SK-N-SH treated with all-trans-retinoic acid at 6 μM for 48 hours (cell line): ENCODE measurements around the gene CFAP100.

Source experiments
- ATAC-seq: fragments of 200-7000 bp; cut with Tn5 transposase; 3 replicates; pipeline ENCODE4 v1.9.1; 2020; ENCODE audit warnings: mild to moderate bottlenecking, moderate library complexity
- ARNTL ChIP-seq: fragments of 450-650 bp; formaldehyde crosslinking; IDR thresholded peaks from 2 replicates; pipeline ENCODE4 v1.5.0; 2020; ENCODE audit warnings: low read depth, mild to moderate bottlenecking, moderate library complexity, borderline replicate concordance
- BACH2 ChIP-seq: fragments of 250-450 bp; sonication (Bioruptor Pico); IDR thresholded peaks from 2 replicates; pipeline ENCODE4 v1.9.0; 2021; ENCODE audit warnings: mild to moderate bottlenecking, borderline replicate concordance
- CSDC2 ChIP-seq: fragments of 250-450 bp; sonication (Bioruptor Pico); IDR thresholded peaks from 2 replicates; pipeline ENCODE4 v1.5.0; 2020; ENCODE audit warnings: mild to moderate bottlenecking, moderate library complexity
- ESRRG ChIP-seq: fragments of 250-450 bp; sonication (Bioruptor Pico); IDR thresholded peaks from 2 replicates; pipeline ENCODE4 v1.6.1; 2021; ENCODE audit warnings: mild to moderate bottlenecking
- GLIS3 ChIP-seq: fragments of 250-450 bp; sonication (Bioruptor Pico); IDR thresholded peaks from 2 replicates; pipeline ENCODE4 v1.5.0; 2020; ENCODE audit warnings: mild to moderate bottlenecking, moderate library complexity
- ISL1 ChIP-seq: fragments of 250-450 bp; sonication (Bioruptor Pico); IDR thresholded peaks from 2 replicates; pipeline ENCODE4 v2.1.2; 2022; ENCODE audit warnings: mild to moderate bottlenecking, moderate library complexity
- OSR1 ChIP-seq: fragments of 250-450 bp; sonication (Bioruptor Pico); IDR thresholded peaks from 2 replicates; pipeline ENCODE4 v1.8.0; 2022; ENCODE audit warnings: moderate library complexity, mild to moderate bottlenecking, inconsistent platforms
- PPARA ChIP-seq: fragments of 250-450 bp; sonication (Bioruptor Pico); IDR thresholded peaks from 2 replicates; pipeline ENCODE4 v1.5.0; 2020; ENCODE audit warnings: mild to moderate bottlenecking, borderline replicate concordance
- RARB ChIP-seq: fragments of 250-450 bp; sonication (Bioruptor Pico); IDR thresholded peaks from 2 replicates; pipeline ENCODE4 v1.8.0; 2021; ENCODE audit warnings: mild to moderate bottlenecking, moderate library complexity
- SNAI2 ChIP-seq: fragments of 250-450 bp; sonication (Bioruptor Pico); IDR thresholded peaks from 2 replicates; pipeline ENCODE4 v1.5.0; 2020; ENCODE audit warnings: mild to moderate bottlenecking, moderate library complexity
- TCF4 ChIP-seq: fragments of 250-450 bp; sonication (Bioruptor Pico); IDR thresholded peaks from 2 replicates; pipeline ENCODE4 v1.8.0; 2021; ENCODE audit warnings: mild to moderate bottlenecking, moderate library complexity, borderline replicate concordance
- TOX ChIP-seq: fragments of 250-450 bp; sonication (Bioruptor Pico); IDR thresholded peaks from 2 replicates; pipeline ENCODE4 v1.8.0; 2021; ENCODE audit warnings: mild to moderate bottlenecking, moderate library complexity, borderline replicate concordance
- ZC3H10 ChIP-seq: fragments of 250-450 bp; sonication (Bioruptor Pico); IDR thresholded peaks from 2 replicates; pipeline ENCODE4 v1.5.1; 2021; ENCODE audit warnings: mild to moderate bottlenecking, moderate library complexity
- ZFP3 ChIP-seq: fragments of 250-450 bp; sonication (Bioruptor Pico); IDR thresholded peaks from 2 replicates; pipeline ENCODE4 v1.5.0; 2020; ENCODE audit warnings: mild to moderate bottlenecking, moderate library complexity
- ZFP30 ChIP-seq: fragments of 450-650 bp; formaldehyde crosslinking; IDR thresholded peaks from 2 replicates; pipeline ENCODE4 v1.5.0; 2022; ENCODE audit warnings: mild to moderate bottlenecking, moderate library complexity
- ZNF565 ChIP-seq: fragments of 450-650 bp; formaldehyde crosslinking; conservative IDR thresholded peaks from 2 replicates; pipeline ENCODE4 v1.5.0; 2020; ENCODE audit warnings: low read depth, mild to moderate bottlenecking, moderate library complexity
- ZNF70 ChIP-seq: fragments of 450-650 bp; formaldehyde crosslinking; IDR thresholded peaks from 2 replicates; pipeline ENCODE4 v1.5.0; 2020; ENCODE audit warnings: mild to moderate bottlenecking, moderate library complexity
- ZNF8 ChIP-seq: fragments of 450-650 bp; formaldehyde crosslinking; IDR thresholded peaks from 2 replicates; pipeline ENCODE4 v1.5.0; 2020; ENCODE audit warnings: mild to moderate bottlenecking, moderate library complexity
- TF ChIP-seq, protein P1 (sequence below): fragments of 250-450 bp; sonication (Bioruptor Pico); IDR thresholded peaks from 2 replicates; pipeline ENCODE4 v1.5.1; 2021; ENCODE audit warnings: mild to moderate bottlenecking, moderate library complexity
- TF ChIP-seq, protein P2 (sequence below): fragments of 250-450 bp; sonication (Bioruptor Pico); IDR thresholded peaks from 2 replicates; pipeline ENCODE4 v1.8.0; 2021; ENCODE audit warnings: low read depth, mild to moderate bottlenecking, moderate library complexity, borderline replicate concordance
- TF ChIP-seq, protein P3 (sequence below): fragments of 250-450 bp; sonication (Bioruptor Pico); IDR thresholded peaks from 2 replicates; pipeline ENCODE4 v1.5.1; 2020; ENCODE audit warnings: low read depth, mild to moderate bottlenecking, moderate library complexity
- TF ChIP-seq, protein P4 (sequence below): fragments of 250-450 bp; sonication (Bioruptor Pico); IDR thresholded peaks from 2 replicates; pipeline ENCODE4 v1.5.0; 2020; ENCODE audit warnings: mild to moderate bottlenecking, moderate library complexity

Gene CFAP100

DNA sequence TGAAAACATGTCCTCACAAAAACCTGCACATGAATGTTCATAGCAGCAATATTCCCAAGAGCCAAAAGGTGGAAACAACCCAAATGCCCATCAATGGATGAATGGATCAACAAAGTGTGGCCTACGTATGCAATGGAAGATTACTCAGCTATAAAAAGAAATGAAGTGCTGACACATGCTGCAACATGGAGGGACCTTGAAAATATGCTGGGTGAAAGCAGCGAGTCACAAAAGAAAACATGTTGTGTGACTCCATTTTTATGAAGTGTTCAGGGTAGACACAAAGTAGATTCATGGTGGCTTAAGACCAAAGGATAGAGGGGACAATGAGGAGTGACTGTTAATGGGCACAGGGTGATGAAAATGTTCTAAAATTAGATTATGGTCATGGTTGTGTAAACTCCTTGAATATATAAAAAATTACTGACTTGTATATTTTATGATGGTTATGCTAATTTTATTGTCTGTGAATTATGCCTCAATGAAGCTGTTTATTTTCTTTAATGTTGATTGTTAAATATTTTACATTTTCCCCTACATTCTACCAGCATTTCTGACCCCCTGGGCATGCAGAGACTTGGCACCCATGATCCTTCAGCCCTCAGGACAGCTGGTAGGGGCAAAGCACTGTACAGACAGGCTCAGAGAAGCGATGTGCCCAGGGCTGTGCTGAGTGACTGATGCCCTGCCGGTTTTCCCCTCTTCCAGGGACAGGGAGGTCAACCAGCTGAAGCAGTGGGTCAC lies 37.8 kb downstream of the CFAP100 start:
- ATAC-seq = no peak
- TF ChIP-seq RARB (CRISPR knock-in tag) = no peak
- no peak for TF ChIP-seq SNAI2
- no peak for TF ChIP-seq ESRRG (CRISPR knock-in tag)
- TF ChIP-seq, protein P1, sequence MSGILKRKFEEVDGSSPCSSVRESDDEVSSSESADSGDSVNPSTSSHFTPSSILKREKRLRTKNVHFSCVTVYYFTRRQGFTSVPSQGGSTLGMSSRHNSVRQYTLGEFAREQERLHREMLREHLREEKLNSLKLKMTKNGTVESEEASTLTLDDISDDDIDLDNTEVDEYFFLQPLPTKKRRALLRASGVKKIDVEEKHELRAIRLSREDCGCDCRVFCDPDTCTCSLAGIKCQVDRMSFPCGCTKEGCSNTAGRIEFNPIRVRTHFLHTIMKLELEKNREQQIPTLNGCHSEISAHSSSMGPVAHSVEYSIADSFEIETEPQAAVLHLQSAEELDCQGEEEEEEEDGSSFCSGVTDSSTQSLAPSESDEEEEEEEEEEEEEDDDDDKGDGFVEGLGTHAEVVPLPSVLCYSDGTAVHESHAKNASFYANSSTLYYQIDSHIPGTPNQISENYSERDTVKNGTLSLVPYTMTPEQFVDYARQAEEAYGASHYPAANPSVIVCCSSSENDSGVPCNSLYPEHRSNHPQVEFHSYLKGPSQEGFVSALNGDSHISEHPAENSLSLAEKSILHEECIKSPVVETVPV (CRISPR knock-in tag) = no peak
- no peak for TF ChIP-seq ZFP30
- TF ChIP-seq TCF4 = no peak
- no peak for TF ChIP-seq ZNF565
- TF ChIP-seq PPARA (CRISPR knock-in tag) = no peak
- no peak for TF ChIP-seq CSDC2 (CRISPR knock-in tag)
- TF ChIP-seq BACH2 (CRISPR knock-in tag) = no peak
- TF ChIP-seq ZFP3 (CRISPR knock-in tag) = no peak
- TF ChIP-seq, protein P2, sequence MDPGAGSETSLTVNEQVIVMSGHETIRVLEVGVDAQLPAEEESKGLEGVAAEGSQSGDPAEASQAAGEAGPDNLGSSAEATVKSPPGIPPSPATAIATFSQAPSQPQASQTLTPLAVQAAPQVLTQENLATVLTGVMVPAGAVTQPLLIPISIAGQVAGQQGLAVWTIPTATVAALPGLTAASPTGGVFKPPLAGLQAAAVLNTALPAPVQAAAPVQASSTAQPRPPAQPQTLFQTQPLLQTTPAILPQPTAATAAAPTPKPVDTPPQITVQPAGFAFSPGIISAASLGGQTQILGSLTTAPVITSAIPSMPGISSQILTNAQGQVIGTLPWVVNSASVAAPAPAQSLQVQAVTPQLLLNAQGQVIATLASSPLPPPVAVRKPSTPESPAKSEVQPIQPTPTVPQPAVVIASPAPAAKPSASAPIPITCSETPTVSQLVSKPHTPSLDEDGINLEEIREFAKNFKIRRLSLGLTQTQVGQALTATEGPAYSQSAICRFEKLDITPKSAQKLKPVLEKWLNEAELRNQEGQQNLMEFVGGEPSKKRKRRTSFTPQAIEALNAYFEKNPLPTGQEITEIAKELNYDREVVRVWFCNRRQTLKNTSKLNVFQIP (CRISPR knock-in tag) = no peak
- TF ChIP-seq GLIS3 (CRISPR knock-in tag) = no peak
- no peak for TF ChIP-seq ZNF8
- TF ChIP-seq, protein P3, sequence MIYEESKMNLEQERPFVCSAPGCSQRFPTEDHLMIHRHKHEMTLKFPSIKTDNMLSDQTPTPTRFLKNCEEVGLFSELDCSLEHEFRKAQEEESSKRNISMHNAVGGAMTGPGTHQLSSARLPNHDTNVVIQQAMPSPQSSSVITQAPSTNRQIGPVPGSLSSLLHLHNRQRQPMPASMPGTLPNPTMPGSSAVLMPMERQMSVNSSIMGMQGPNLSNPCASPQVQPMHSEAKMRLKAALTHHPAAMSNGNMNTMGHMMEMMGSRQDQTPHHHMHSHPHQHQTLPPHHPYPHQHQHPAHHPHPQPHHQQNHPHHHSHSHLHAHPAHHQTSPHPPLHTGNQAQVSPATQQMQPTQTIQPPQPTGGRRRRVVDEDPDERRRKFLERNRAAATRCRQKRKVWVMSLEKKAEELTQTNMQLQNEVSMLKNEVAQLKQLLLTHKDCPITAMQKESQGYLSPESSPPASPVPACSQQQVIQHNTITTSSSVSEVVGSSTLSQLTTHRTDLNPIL (CRISPR knock-in tag) = no peak
- TF ChIP-seq TOX (CRISPR knock-in tag) = no peak
- TF ChIP-seq ZNF70 (CRISPR knock-in tag) = no peak
- no peak for TF ChIP-seq ISL1 (CRISPR knock-in tag)

DNA sequence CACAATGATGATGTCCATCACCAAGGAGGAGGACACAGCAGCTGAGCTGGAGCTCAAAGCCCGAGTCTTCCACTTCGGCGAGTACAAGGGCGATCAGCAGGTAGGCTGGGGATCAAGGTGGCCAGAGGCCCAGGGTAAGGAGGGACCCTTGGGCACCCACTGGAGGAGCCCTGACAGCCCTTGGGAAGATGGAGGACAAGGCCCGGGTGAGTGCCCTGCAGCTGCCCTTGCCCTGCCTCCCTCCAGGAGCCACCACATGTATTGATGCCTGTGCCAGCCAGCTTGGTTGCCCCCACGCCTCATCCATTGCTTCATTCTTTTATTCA lies 38.4 kb downstream of the CFAP100 start:
- no peak for TF ChIP-seq SNAI2
- TF ChIP-seq, protein P3 (CRISPR knock-in tag) = no peak
- TF ChIP-seq, protein P2 (CRISPR knock-in tag) = no peak
- TF ChIP-seq ESRRG (CRISPR knock-in tag) = no peak
- no peak for TF ChIP-seq OSR1
- no peak for TF ChIP-seq ZC3H10 (CRISPR knock-in tag)
- no peak for TF ChIP-seq CSDC2 (CRISPR knock-in tag)
- TF ChIP-seq ARNTL (CRISPR knock-in tag) = no peak
- TF ChIP-seq PPARA (CRISPR knock-in tag) = no peak
- no peak for TF ChIP-seq ZNF565
- no peak for TF ChIP-seq GLIS3 (CRISPR knock-in tag)
- TF ChIP-seq ZNF8 = no peak
- TF ChIP-seq ZFP30 = no peak
- TF ChIP-seq, protein P4, sequence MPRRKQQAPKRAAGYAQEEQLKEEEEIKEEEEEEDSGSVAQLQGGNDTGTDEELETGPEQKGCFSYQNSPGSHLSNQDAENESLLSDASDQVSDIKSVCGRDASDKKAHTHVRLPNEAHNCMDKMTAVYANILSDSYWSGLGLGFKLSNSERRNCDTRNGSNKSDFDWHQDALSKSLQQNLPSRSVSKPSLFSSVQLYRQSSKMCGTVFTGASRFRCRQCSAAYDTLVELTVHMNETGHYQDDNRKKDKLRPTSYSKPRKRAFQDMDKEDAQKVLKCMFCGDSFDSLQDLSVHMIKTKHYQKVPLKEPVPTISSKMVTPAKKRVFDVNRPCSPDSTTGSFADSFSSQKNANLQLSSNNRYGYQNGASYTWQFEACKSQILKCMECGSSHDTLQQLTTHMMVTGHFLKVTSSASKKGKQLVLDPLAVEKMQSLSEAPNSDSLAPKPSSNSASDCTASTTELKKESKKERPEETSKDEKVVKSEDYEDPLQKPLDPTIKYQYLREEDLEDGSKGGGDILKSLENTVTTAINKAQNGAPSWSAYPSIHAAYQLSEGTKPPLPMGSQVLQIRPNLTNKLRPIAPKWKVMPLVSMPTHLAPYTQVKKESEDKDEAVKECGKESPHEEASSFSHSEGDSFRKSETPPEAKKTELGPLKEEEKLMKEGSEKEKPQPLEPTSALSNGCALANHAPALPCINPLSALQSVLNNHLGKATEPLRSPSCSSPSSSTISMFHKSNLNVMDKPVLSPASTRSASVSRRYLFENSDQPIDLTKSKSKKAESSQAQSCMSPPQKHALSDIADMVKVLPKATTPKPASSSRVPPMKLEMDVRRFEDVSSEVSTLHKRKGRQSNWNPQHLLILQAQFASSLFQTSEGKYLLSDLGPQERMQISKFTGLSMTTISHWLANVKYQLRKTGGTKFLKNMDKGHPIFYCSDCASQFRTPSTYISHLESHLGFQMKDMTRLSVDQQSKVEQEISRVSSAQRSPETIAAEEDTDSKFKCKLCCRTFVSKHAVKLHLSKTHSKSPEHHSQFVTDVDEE (CRISPR knock-in tag) = no peak
- TF ChIP-seq BACH2 (CRISPR knock-in tag) = no peak
- TF ChIP-seq TOX (CRISPR knock-in tag) = no peak
- TF ChIP-seq ISL1 (CRISPR knock-in tag) = no peak
- no peak for ATAC-seq
